K562 (cell line): ENCODE data around the gene HFE. TPM values are rescaled to one million over a fixed set of nuclear protein-coding genes. Genes with fewer than 3 reads are reported as not detected.

Source experiments
- ATAC-seq: fragments of 200-7000 bp; cut with Tn5 transposase; 3 replicates; pipeline ENCODE4 v1.9.1; 2020; ENCODE audit warnings: moderate library complexity
- BruUV-seq: library from RNA; stranded (reverse); fragments of 400-500 nt; replicated peaks from 2 replicates; lab custom pipeline; 2021; lab: Mats Ljungman, UMichigan
- CTCF ChIA-PET: fragments of 300-600 bp; formaldehyde crosslinking; extraction: SDS; loops from one replicate; lab custom pipeline; 2021; ENCODE audit warnings: low intra/inter-chr PET ratio; lab: Yijun Ruan, JAX
- POLR2A ChIA-PET: fragments of 300-600, 350-650 bp; sonication (Branson Sonifier 250); formaldehyde crosslinking; extraction: SDS; loops from one replicate; lab custom pipeline; 2021; ENCODE audit warnings: antibody characterized with exemption, inconsistent platforms; lab: Yijun Ruan, JAX
- DNase-seq, 4 experiments: peaks; one replicate each; pipeline versions ENCODE4 v3.0.0 to v3.0.0-alpha.2; 2011 to 2018; ENCODE audit warnings: low spot score in 3 of 4, mixed read lengths in 3 of 4; ENCODE audit errors: extremely low read depth in 1 of 4
- FAIRE-seq: peaks from 2 replicates; lab custom pipeline; 2011; peaks lifted over from hg19 to GRCh38; lab: Jason Lieb, UNC
- H2AFZ ChIP-seq: 2 replicates; pipeline ENCODE4 v1.6.0; 2011; ENCODE audit warnings: low read depth, low read length, control low read depth, inconsistent platforms
- H3K27ac ChIP-seq: fragments of 200-600 bp; 3 replicates; pipeline ENCODE4 v1.8.0; 2011; ENCODE audit warnings: low read depth, mild to moderate bottlenecking, control low read depth, inconsistent platforms, low read length, moderate library complexity, mixed read lengths; ENCODE audit errors: extremely low read depth
- H3K27me3 ChIP-seq, 2 experiments: fragments of 300-600 bp in 1 of 2; 2 replicates in 1 of 2; 3 replicates in 1 of 2; pipeline versions ENCODE4 v1.6.0 to v1.8.0; 2011; ENCODE audit warnings: inconsistent platforms in 2 of 2, low read length in 2 of 2, mild to moderate bottlenecking in 1 of 2, mixed read lengths in 1 of 2, moderate library complexity in 1 of 2; ENCODE audit not compliant: control insufficient read depth in 2 of 2, insufficient read depth in 2 of 2
- H3K36me3 ChIP-seq: fragments of 300-600 bp; 3 replicates; pipeline ENCODE4 v1.8.0; 2011; ENCODE audit warnings: mild to moderate bottlenecking, low read length, inconsistent platforms; ENCODE audit not compliant: control insufficient read depth, insufficient read depth
- H3K4me1 ChIP-seq, 2 experiments: fragments of 200-600 bp in 1 of 2; replicated peaks in 1 of 2; 2 replicates in 1 of 2; 3 replicates in 1 of 2; pipeline versions ENCODE4 v1.5.1 to v1.8.0; 2011; ENCODE audit warnings: inconsistent platforms in 2 of 2, low read length in 2 of 2, mild to moderate bottlenecking in 1 of 2, mixed read lengths in 1 of 2, moderate library complexity in 1 of 2; ENCODE audit not compliant: control insufficient read depth in 2 of 2, insufficient read depth in 2 of 2
- H3K4me2 ChIP-seq: 2 replicates; pipeline ENCODE4 v1.6.1; 2011; ENCODE audit warnings: low read length, control low read depth, inconsistent platforms, mixed read lengths; ENCODE audit not compliant: insufficient read depth
- H3K4me3 ChIP-seq: fragments of 200-600 bp; sonication (generic), shearing (Covaris generic); 2 replicates; pipeline ENCODE4 v1.5.1; 2016; ENCODE audit warnings: control low read depth, inconsistent platforms
- H3K79me2 ChIP-seq: fragments of 200-600 bp; 3 replicates; pipeline ENCODE4 v1.8.0; 2011; ENCODE audit warnings: low read length, inconsistent platforms; ENCODE audit not compliant: control insufficient read depth, insufficient read depth
- H3K9ac ChIP-seq, 2 experiments: 2 replicates each; pipeline versions ENCODE4 v1.6.0 to v1.6.1; 2011; ENCODE audit warnings: low read depth in 2 of 2, low read length in 2 of 2, control low read depth in 1 of 2, inconsistent platforms in 1 of 2, mild to moderate bottlenecking in 1 of 2, mixed read lengths in 1 of 2; ENCODE audit not compliant: insufficient read depth in 1 of 2
- H3K9me1 ChIP-seq: one replicate; pipeline ENCODE4 v1.6.0; 2011; ENCODE audit warnings: inconsistent platforms, mild to moderate bottlenecking, low read length, moderate library complexity; ENCODE audit not compliant: control insufficient read depth, insufficient read depth
- H3K9me3 ChIP-seq: replicated peaks from 2 replicates; pipeline ENCODE4 v1.5.1; 2011; ENCODE audit warnings: low read depth, low read length, inconsistent platforms; ENCODE audit not compliant: control insufficient read depth, insufficient read depth
- H4K20me1 ChIP-seq: replicated peaks from 2 replicates; pipeline ENCODE4 v1.6.1; 2011; ENCODE audit warnings: low read length, inconsistent platforms, mixed read lengths; ENCODE audit not compliant: control insufficient read depth, insufficient read depth
- CEBPB ChIP-seq: fragments of 450-650 bp; IDR thresholded peaks from 2 replicates; pipeline ENCODE4 v1.6.1; 2016; ENCODE audit warnings: missing genetic modification characterization, missing compliant biosample characterization
- ELF4 ChIP-seq: fragments of 450-650 bp; formaldehyde crosslinking; IDR thresholded peaks from 2 replicates; pipeline ENCODE4 v1.4.0; 2022; ENCODE audit warnings: missing genetic modification characterization
- ESRRA ChIP-seq: fragments of 450-650 bp; IDR thresholded peaks from 2 replicates; pipeline ENCODE4 v1.6.1; 2014; ENCODE audit warnings: low read depth, mild to moderate bottlenecking, moderate library complexity, borderline replicate concordance
- FOXM1 ChIP-seq, 2 experiments: fragments of 450-650 bp in 1 of 2; sonication (generic) in 1 of 2; formaldehyde crosslinking in 1 of 2; IDR thresholded peaks; 2 replicates each; pipeline versions ENCODE4 v1.6.1 to v1.9.0; 2017 to 2022; ENCODE audit warnings: low read depth in 2 of 2, mild to moderate bottlenecking in 2 of 2, missing genetic modification reagents in 1 of 2, moderate library complexity in 1 of 2
- KDM4B ChIP-seq, 2 experiments: fragments of 450-650 bp in 1 of 2; sonication (generic) in 1 of 2; IDR thresholded peaks; 2 replicates each; pipeline ENCODE4 v1.6.1; 2016 to 2017; ENCODE audit warnings: borderline replicate concordance in 2 of 2, antibody characterized with exemption in 1 of 2, low read depth in 1 of 2, mild to moderate bottlenecking in 1 of 2
- KLF10 ChIP-seq: fragments of 250-450 bp; sonication (Bioruptor Pico); IDR thresholded peaks from 2 replicates; pipeline ENCODE4 v1.6.1; 2021; ENCODE audit warnings: matching md5 sums
- NFRKB ChIP-seq: fragments of 450-650 bp; IDR thresholded peaks from 2 replicates; pipeline ENCODE4 v1.6.1; 2016; ENCODE audit warnings: low read depth
- NFXL1 ChIP-seq: fragments of 450-650 bp; formaldehyde crosslinking; IDR thresholded peaks from 2 replicates; pipeline ENCODE4 v1.4.0; 2021; ENCODE audit warnings: mild to moderate bottlenecking
- PHF21A ChIP-seq: fragments of 450-650 bp; IDR thresholded peaks from 2 replicates; pipeline ENCODE4 v1.6.1; 2017; ENCODE audit warnings: low read depth, borderline replicate concordance
- POLR2A ChIP-seq: fragments of 450-650 bp; conservative IDR thresholded peaks from 2 replicates; pipeline ENCODE4 v1.6.1; 2016
- PTRF ChIP-seq: fragments of 450-650 bp; IDR thresholded peaks from 2 replicates; pipeline ENCODE4 v1.6.1; 2016; ENCODE audit warnings: mild to moderate bottlenecking, missing genetic modification characterization, missing compliant biosample characterization
- RBM15 ChIP-seq: fragments of 200-400 bp; formaldehyde crosslinking; IDR thresholded peaks from 2 replicates; pipeline ENCODE4 v1.6.1; 2018; ENCODE audit warnings: mild to moderate bottlenecking, low read length, moderate library complexity; ENCODE audit not compliant: insufficient read depth
- RFX7 ChIP-seq: fragments of 250-450 bp; sonication (Bioruptor Pico); IDR thresholded peaks from 2 replicates; pipeline ENCODE4 v1.5.1; 2021; ENCODE audit warnings: mild to moderate bottlenecking
- SP2 ChIP-seq: IDR thresholded peaks from 2 replicates; pipeline ENCODE4 v1.6.1; 2011; ENCODE audit warnings: mild to moderate bottlenecking, low read depth, low read length, moderate library complexity; ENCODE audit not compliant: poor library complexity, severe bottlenecking; ENCODE audit errors: extremely low read depth
- SREBF2 ChIP-seq: sonication (generic); formaldehyde crosslinking; IDR thresholded peaks from 2 replicates; pipeline ENCODE4 v1.4.0; 2020; ENCODE audit warnings: mild to moderate bottlenecking, missing genetic modification reagents
- WHSC1 ChIP-seq: IDR thresholded peaks from one replicate; pipeline ENCODE4 v1.6.1; 2012; ENCODE audit warnings: low read length, control low read depth, inconsistent platforms
- XRCC4 ChIP-seq: IDR thresholded peaks from one replicate; pipeline ENCODE4 v1.6.1; 2011; ENCODE audit not compliant: insufficient read depth, insufficient read length; ENCODE audit errors: extremely low read depth
- ZBED1 ChIP-seq: IDR thresholded peaks from 2 replicates; pipeline ENCODE4 v1.6.1; 2014
- ZBTB8A ChIP-seq: fragments of 450-650 bp; IDR thresholded peaks from 2 replicates; pipeline ENCODE4 v1.6.1; 2018; ENCODE audit warnings: mild to moderate bottlenecking, moderate library complexity; ENCODE audit not compliant: partially characterized antibody
- WGBS: fragments of 100-300 bp; shearing (Covaris generic); methylation state at CpG from one replicate; pipeline ENCODE4 v1.1.6; 2016; ENCODE audit warnings: low coverage, mixed read lengths; ENCODE audit not compliant: insufficient coverage; ENCODE audit errors: missing lambda C conversion rate; 5-methylcytosine and 5-hydroxymethylcytosine counted together
- in situ Hi-C: fragments of 300-500 bp; cut with MboI; formaldehyde crosslinking; loops from 4 replicates; pipeline ENCODE4 v1.15.0; 2018; ENCODE audit warnings: inconsistent platforms, mixed read lengths
- intact Hi-C: fragments of 100-400 bp; cut with micrococcal nuclease; formaldehyde crosslinking; loops from 2 replicates; pipeline ENCODE4 v1.14.2; 2022
- polyA plus RNA-seq, 8 experiments: library from polyadenylated mRNA; depleted of rRNA in 4 of 8; stranded (reverse) in 5 of 8; unstranded in 3 of 8; fragments of >200 nt; fragmentation: Nextera tagmentation in 2 of 8; fragmentation: Illumina TruSeq in 1 of 8; extraction: Ambion mirVana in 2 of 8; extraction: Trizol in 1 of 8; gene quantifications; 2 replicates each; pipeline versions ENCODE4 v1.2.1 to v1.2.3, GENCODE V29; 2011 to 2014; ENCODE audit warnings: inconsistent platforms in 1 of 8, missing spikeins in 1 of 8
- total RNA-seq, 7 experiments: library from RNA; depleted of rRNA in 6 of 7; stranded (reverse); fragments of >200 nt in 6 of 7; fragmentation: Illumina TruSeq in 2 of 7; extraction: Trizol in 2 of 7; gene quantifications; 2 replicates each; pipeline versions ENCODE4 v1.2.1 to v1.2.3, GENCODE V29; 2011 to 2021; ENCODE audit warnings: low replicate concordance in 1 of 7
- TF ChIP-seq, protein P1 (sequence below): fragments of 450-650 bp; formaldehyde crosslinking; IDR thresholded peaks from 2 replicates; pipeline ENCODE4 v1.4.0; 2022; ENCODE audit warnings: missing genetic modification characterization
- TF ChIP-seq, protein P2 (sequence below): fragments of 450-650 bp; formaldehyde crosslinking; IDR thresholded peaks from 2 replicates; pipeline ENCODE4 v1.4.0; 2020; ENCODE audit warnings: mild to moderate bottlenecking, moderate library complexity

HFE gene
- total and polyA plus RNA-seq, 9 of the 15 experiments (the other 6 are each of a cell fraction or from before 2014, with no cell fraction given): 0.14 to 1.2 (median 0.76) TPM

DNA sequence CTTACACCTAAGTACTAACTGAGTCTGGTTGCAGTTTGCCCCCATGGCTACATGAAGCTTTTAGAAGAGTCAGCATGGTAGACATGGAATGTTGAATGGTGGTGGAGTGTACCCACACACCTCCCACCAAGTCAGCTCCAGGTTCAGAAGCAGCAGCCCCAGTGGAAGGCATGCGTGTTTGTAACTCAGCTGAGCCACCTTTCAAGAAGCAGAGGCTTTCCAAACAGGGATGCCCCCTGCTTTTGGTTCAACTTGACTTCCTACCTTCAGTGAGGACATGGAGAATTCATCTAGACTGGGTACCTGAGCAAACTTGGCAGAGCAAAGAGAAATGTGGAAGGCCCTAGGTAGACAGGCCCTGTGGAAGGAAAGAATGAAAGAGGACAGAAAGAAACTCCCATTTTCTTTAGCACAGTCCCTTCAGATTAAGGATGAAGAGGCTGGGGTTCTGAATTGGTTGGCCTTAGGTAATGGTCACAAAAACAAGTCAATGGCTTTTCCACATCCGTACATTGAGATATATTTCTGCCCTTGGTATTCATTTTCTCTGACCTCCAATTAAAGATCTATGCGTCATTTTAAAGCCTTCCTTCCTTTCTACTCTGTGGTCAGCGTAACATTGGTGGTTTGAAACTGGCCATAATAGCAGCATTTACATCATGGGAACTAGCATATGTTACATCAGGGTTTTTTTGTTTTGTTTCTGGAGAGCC lies 53.2 kb downstream of the HFE start (continued):
- TF ChIP-seq, protein P1, sequence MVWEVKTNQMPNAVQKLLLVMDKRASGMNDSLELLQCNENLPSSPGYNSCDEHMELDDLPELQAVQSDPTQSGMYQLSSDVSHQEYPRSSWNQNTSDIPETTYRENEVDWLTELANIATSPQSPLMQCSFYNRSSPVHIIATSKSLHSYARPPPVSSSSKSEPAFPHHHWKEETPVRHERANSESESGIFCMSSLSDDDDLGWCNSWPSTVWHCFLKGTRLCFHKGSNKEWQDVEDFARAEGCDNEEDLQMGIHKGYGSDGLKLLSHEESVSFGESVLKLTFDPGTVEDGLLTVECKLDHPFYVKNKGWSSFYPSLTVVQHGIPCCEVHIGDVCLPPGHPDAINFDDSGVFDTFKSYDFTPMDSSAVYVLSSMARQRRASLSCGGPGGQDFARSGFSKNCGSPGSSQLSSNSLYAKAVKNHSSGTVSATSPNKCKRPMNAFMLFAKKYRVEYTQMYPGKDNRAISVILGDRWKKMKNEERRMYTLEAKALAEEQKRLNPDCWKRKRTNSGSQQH: peak; percentile 21
- TF ChIP-seq CEBPB (no peak), SP2 (no peak), ZBED1 (peak; percentile 92; the same call in 1 of the 2 replicates), FOXM1 (IDR thresholded peaks at IDR 0.05; ENCODE audit: low read depth) (no peak), FOXM1 (CRISPR knock-in tag; IDR thresholded peaks at IDR 0.05; ENCODE audit: low read depth) (no peak)

DNA sequence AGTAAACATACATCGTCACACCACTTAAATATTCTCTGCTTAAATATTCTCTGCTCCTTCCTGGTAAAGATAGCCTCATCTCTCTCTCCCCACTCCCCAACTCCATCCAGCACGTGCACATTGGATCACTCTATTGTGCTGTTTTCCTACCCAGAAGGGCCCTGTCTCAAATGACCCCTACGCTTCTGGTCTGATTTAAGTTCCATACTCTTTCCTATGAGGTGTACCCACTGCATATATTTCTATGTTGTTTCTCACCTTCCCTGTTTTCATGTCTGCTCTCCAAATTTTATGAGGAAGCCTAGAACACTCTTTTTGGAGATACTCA lies 53.7 kb downstream of the HFE start:
- H3K4me3 ChIP-seq: no peak overlapping the region
- FAIRE-seq (no peak), ATAC-seq (peak; percentile 45), DNase-seq (no peak)
- H3K79me2 ChIP-seq: peaks cover 21% of the 10 kb centered on the region
- no peak overlapping the region for H3K4me2 ChIP-seq
- no peaks in the 10 kb centered on the region for H3K27me3 ChIP-seq
- no peaks in the 10 kb centered on the region for H3K9me1 ChIP-seq
- intact Hi-C loops (no loop called here), in situ Hi-C loops (no loop called here)
- 53% methylated on average over 3 of the region's 3 CpGs for WGBS
- peaks cover 11% of the 10 kb centered on the region; the same call in 1 of the 2 replicates for H4K20me1 ChIP-seq
- H3K27ac ChIP-seq: peak overlapping the region; percentile 21; the same call in 1 of the 3 replicates
- BruUV-seq: no TSS peak
- CTCF ChIA-PET: no interaction called here
- no peaks in the 10 kb centered on the region for H3K4me1 ChIP-seq
- no peaks in the 10 kb centered on the region for H3K9me3 ChIP-seq
- peaks cover 39% of the 10 kb centered on the region for H3K36me3 ChIP-seq
- H3K9ac ChIP-seq: no peak overlapping the region
- POLR2A ChIA-PET: interaction anchor here (0.7 to 11.5 kb wide), 5 partner anchors 9 to 28 kb away, joined by 3 to 190 read pairs (median 34); a partner anchor contains a TSS
- H2AFZ ChIP-seq: no peak overlapping the region
- TF ChIP-seq NFXL1: no peak
- TF ChIP-seq XRCC4: no peak
- no peak for TF ChIP-seq NFRKB
- no peak for TF ChIP-seq RBM15
- no peak for TF ChIP-seq SREBF2 (CRISPR knock-in tag)
- 0 out of 2 replicates have a peak, but pooled peaks have one; percentile 28 for TF ChIP-seq ELF4 (CRISPR knock-in tag)
- TF ChIP-seq PTRF (tag): no peak
- peak; percentile 1; the same call in 1 of the 2 replicates for TF ChIP-seq POLR2A
- no peak for TF ChIP-seq KLF10 (CRISPR knock-in tag)
- no peak for TF ChIP-seq ZBTB8A
- no peak for TF ChIP-seq PHF21A
- TF ChIP-seq WHSC1: no peak
- TF ChIP-seq RFX7 (CRISPR knock-in tag): no peak
- TF ChIP-seq, protein P2, sequence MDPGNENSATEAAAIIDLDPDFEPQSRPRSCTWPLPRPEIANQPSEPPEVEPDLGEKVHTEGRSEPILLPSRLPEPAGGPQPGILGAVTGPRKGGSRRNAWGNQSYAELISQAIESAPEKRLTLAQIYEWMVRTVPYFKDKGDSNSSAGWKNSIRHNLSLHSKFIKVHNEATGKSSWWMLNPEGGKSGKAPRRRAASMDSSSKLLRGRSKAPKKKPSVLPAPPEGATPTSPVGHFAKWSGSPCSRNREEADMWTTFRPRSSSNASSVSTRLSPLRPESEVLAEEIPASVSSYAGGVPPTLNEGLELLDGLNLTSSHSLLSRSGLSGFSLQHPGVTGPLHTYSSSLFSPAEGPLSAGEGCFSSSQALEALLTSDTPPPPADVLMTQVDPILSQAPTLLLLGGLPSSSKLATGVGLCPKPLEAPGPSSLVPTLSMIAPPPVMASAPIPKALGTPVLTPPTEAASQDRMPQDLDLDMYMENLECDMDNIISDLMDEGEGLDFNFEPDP: no peak
- TF ChIP-seq ESRRA: 0 out of 2 replicates have a peak, but pooled peaks have one; percentile 3
- no peak for TF ChIP-seq KDM4B (IDR thresholded peaks at IDR 0.05; ENCODE audit: borderline replicate concordance in 2 of 2, low read depth in 1 of 2)
